HUES6 (cell line): Measurements from ENCODE around the gene DENND1A.
A peak's percentile ranks its signal among the peaks of the same experiment; 100 is the strongest.

Source experiments
- H3K27ac ChIP-seq: 2 replicates; pipeline ENCODE4 v1.7.0; 2013; ENCODE audit warnings: low read depth, mild to moderate bottlenecking, low read length, inconsistent platforms
- H3K27me3 ChIP-seq: 2 replicates; pipeline ENCODE4 v1.6.1; 2013; ENCODE audit warnings: low read length; ENCODE audit not compliant: control insufficient read depth, insufficient read depth
- H3K36me3 ChIP-seq: 2 replicates; pipeline ENCODE4 v1.6.1; 2013; ENCODE audit warnings: low read length; ENCODE audit not compliant: control insufficient read depth, insufficient read depth
- H3K4me1 ChIP-seq: 2 replicates; pipeline ENCODE4 v1.6.1; 2013; ENCODE audit warnings: low read length; ENCODE audit not compliant: control insufficient read depth, insufficient read depth
- H3K4me3 ChIP-seq: 2 replicates; pipeline ENCODE4 v1.5.1; 2013; ENCODE audit warnings: low read depth, low read length
- H3K9ac ChIP-seq: one replicate; pipeline ENCODE4 v1.6.1; 2013; ENCODE audit warnings: mild to moderate bottlenecking, low read length
- H3K9me3 ChIP-seq: 2 replicates; pipeline ENCODE4 v1.6.1; 2013; ENCODE audit warnings: low read depth, low read length; ENCODE audit not compliant: control insufficient read depth, insufficient read depth

Gene DENND1A

DNA sequence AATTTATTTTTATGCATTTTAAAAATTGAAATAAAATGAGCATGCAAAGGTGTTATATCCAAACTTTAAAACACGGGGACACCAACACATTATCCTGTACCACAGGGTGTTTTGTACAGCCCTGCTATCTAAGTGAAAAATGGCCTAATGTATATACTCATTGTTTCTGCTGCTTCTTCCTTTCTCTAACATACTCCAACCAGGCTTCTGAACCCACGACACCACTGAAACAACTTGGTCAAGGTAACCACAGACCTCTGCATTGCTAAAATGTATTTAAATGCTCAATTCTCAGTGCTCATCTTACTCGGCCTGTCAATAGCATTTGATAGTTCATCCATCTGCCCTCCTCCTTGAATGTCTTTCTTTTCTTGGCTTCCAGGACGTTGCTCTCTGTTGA, 48.3 kb downstream of the DENND1A start:
- Histone ChIP-seq H3K27me3 (no peaks in the 10 kb centered on the region), H3K36me3 (no peaks in the 10 kb centered on the region), H3K4me1 (peaks cover 4% of the 10 kb centered on the region; the same call in 1 of the 2 replicates), H3K9me3 (no peaks in the 10 kb centered on the region), H3K4me3 (no peak overlapping the region), H3K9ac (no peak overlapping the region), H3K27ac (no peak overlapping the region)

GRCh38 chr9:123880420-123880819, 49.5 kb downstream of the DENND1A start:
- no peak overlapping the region for H3K9ac ChIP-seq
- H3K27ac ChIP-seq: no peak overlapping the region
- no peaks in the 10 kb centered on the region for H3K9me3 ChIP-seq
- H3K27me3 ChIP-seq: no peaks in the 10 kb centered on the region
- peaks cover 4% of the 10 kb centered on the region; the same call in 1 of the 2 replicates for H3K4me1 ChIP-seq
- no peak overlapping the region for H3K4me3 ChIP-seq
- no peaks in the 10 kb centered on the region for H3K36me3 ChIP-seq

- Histone ChIP-seq H3K9me3 (no peaks in the 10 kb centered on the region), H3K4me3 (no peak overlapping the region), H3K27ac (no peak overlapping the region), H3K9ac (no peak overlapping the region), H3K27me3 (no peaks in the 10 kb centered on the region), H3K4me1 (peaks cover 4% of the 10 kb centered on the region; the same call in 1 of the 2 replicates), H3K36me3 (no peaks in the 10 kb centered on the region)
These were observed 53.2 kb downstream of the DENND1A start for GRCh38 chr9:123876750-123877149.

DNA sequence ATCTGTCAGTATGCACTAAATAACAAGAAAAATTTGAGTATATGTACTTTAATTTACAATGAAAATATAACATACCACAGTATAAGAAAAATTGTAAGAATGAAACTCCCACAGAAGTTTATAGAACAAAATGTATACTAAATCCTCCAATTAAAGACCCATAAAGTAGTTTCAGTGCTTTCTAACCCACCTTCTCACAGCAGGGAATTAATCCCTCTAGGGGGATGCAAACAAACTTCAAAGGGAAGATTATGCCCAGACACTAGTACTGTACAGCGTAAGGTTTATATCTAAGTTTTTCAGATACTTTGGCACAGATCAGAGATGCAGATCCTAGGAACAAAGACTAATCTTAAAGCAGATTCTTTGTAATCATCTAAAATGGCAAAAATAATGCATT, 57.2 kb downstream of the DENND1A start:
- H3K36me3 ChIP-seq: no peaks in the 10 kb centered on the region

GRCh38 chr9:123871781-123872180, 58.1 kb downstream of the DENND1A start:
- no peak overlapping the region for H3K9ac ChIP-seq
- no peaks in the 10 kb centered on the region for H3K27me3 ChIP-seq
- peaks cover 18% of the 10 kb centered on the region for H3K4me1 ChIP-seq
- no peak overlapping the region for H3K4me3 ChIP-seq
- H3K27ac ChIP-seq: no peak overlapping the region
- H3K9me3 ChIP-seq: no peaks in the 10 kb centered on the region
- H3K36me3 ChIP-seq: no peaks in the 10 kb centered on the region

More for the DNA sequence above, 57.2 kb downstream of the DENND1A start:
- H3K9ac ChIP-seq: no peak overlapping the region
- H3K4me3 ChIP-seq: no peak overlapping the region
- H3K9me3 ChIP-seq: no peaks in the 10 kb centered on the region
- no peak overlapping the region for H3K27ac ChIP-seq
- H3K27me3 ChIP-seq: no peaks in the 10 kb centered on the region
- peaks cover 10% of the 10 kb centered on the region for H3K4me1 ChIP-seq

- no peaks in the 10 kb centered on the region for H3K27me3 ChIP-seq
- no peaks in the 10 kb centered on the region for H3K36me3 ChIP-seq
- H3K9me3 ChIP-seq: no peaks in the 10 kb centered on the region
- no peak overlapping the region for H3K9ac ChIP-seq
- H3K4me3 ChIP-seq: no peak overlapping the region
- no peak overlapping the region for H3K27ac ChIP-seq
- H3K4me1 ChIP-seq: peaks cover 47% of the 10 kb centered on the region
These were observed 61.9 kb downstream of the DENND1A start for GRCh38 chr9:123868002-123868401.

GRCh38 chr9:123867034-123867433, 62.9 kb downstream of the DENND1A start:
- no peak overlapping the region for H3K27ac ChIP-seq

GRCh38 chr9:123866497-123866896, 63.4 kb downstream of the DENND1A start:
- Histone ChIP-seq H3K36me3 (no peaks in the 10 kb centered on the region), H3K27me3 (peaks cover 6% of the 10 kb centered on the region; the same call in 1 of the 2 replicates), H3K4me3 (no peak overlapping the region), H3K27ac (no peak overlapping the region), H3K9me3 (no peaks in the 10 kb centered on the region), H3K9ac (no peak overlapping the region), H3K4me1 (peaks cover 58% of the 10 kb centered on the region)

More at GRCh38 chr9:123867034-123867433, 62.9 kb downstream of the DENND1A start:
- H3K9ac ChIP-seq: no peak overlapping the region
- peaks cover 56% of the 10 kb centered on the region for H3K4me1 ChIP-seq
- peaks cover 6% of the 10 kb centered on the region; the same call in 1 of the 2 replicates for H3K27me3 ChIP-seq
- H3K36me3 ChIP-seq: no peaks in the 10 kb centered on the region
- no peak overlapping the region for H3K4me3 ChIP-seq
- no peaks in the 10 kb centered on the region for H3K9me3 ChIP-seq

DNA sequence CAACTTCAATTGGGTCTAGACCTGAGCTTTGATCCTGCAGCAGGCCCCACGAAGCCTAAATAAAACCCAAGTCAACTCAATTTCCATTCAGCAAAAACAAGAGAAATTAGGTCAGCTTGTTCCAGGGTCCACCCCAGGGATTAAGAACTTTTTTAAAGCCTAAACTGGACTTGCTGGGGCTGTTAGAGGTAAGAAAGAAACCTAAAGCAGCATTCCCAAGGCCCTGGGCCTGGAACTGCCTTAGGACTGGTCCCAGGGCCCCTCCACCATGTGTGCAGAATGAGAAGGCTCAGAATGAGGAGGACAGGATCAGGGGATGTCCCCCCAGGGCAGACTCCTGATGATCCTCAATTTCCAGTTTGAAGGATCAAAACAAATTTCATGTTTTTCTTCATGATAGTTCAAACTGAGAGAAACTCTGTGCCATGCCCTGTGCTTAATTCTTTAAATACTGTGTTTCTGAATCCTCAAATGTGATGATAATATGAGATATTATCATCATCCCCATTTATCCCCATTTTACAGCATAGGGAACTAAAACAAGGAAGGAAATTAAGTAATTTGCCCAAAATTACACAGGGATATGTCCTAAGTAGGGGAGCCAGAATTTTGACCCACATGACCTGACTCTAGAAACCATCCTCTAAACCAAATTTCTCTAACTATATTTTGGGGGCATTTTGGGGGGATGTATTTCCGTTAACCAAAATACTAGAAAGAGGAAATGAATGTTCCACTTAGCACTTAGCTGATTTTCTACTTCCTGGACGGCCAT, 64.5 kb downstream of the DENND1A start:
- Histone ChIP-seq H3K4me3 (no peak overlapping the region), H3K36me3 (no peaks in the 10 kb centered on the region), H3K9me3 (no peaks in the 10 kb centered on the region), H3K27ac (no peak overlapping the region), H3K4me1 (peaks cover 69% of the 10 kb centered on the region), H3K27me3 (peaks cover 6% of the 10 kb centered on the region; the same call in 1 of the 2 replicates), H3K9ac (no peak overlapping the region)

DNA sequence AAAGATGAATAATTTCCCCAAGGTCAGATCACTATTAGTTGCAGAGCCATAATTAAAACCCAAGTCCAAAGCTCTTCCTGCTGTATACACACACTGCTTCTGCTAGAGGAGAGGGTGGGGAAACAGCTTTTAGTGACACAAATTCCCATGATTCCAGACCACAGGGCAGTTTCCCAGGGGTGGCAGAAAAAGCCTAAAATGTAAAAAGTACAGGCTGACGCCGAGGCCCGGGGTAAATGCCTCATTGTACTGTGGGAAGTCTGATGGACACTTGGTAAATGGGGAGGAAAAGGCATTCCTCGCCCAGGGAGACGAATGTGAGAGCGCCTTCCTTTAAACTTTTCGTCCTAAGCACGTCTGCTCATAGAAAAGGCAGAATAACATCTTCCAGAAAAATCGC, 65.7 kb downstream of the DENND1A start:
- Histone ChIP-seq H3K9ac (peak overlapping the region; percentile 48), H3K4me3 (no peak overlapping the region; the same call in 1 of the 2 replicates), H3K27ac (peak overlapping the region; percentile 39; the same call in 1 of the 2 replicates)

DNA sequence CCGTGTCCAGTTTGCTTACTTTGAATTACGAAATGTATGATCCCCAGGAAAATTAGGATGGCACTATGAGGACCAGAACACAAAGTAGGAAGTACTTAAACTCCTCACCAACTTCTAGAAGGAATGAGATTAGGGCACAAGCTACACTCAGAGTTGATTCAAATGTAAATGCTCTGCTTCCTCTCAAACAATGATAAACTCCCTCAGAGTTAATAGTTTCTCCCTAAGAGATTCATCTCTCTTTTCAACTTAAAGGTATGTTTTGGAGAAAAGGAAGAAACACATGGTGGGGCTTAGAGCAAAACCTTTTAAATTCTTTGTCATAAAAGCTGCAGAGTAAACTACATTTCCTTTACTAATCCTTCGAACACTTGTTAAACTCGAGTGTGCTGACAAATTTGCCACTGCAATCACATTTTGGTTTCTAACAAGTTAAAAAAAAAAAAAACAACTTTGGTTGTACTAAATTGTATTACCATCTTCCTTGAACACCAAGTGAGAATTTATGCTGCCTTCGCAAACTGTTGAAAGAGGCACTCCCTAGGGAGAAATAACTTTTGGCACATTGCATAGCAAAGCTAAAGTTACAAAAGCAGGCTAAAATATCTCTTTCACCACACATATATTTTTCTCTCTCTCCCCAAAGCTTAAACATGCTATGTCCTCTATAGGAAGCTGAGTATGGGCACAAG, 66.6 kb downstream of the DENND1A start:
- Histone ChIP-seq H3K27ac (peak overlapping the region; percentile 75), H3K36me3 (no peaks in the 10 kb centered on the region), H3K9me3 (no peaks in the 10 kb centered on the region), H3K27me3 (peaks cover 6% of the 10 kb centered on the region; the same call in 1 of the 2 replicates), H3K9ac (peak overlapping the region; percentile 52), H3K4me1 (peaks cover 77% of the 10 kb centered on the region), H3K4me3 (peak overlapping the region; percentile 24)

More for the DNA sequence above, 65.7 kb downstream of the DENND1A start:
- no peaks in the 10 kb centered on the region for H3K36me3 ChIP-seq
- H3K4me1 ChIP-seq: peaks cover 77% of the 10 kb centered on the region
- peaks cover 6% of the 10 kb centered on the region; the same call in 1 of the 2 replicates for H3K27me3 ChIP-seq
- H3K9me3 ChIP-seq: no peaks in the 10 kb centered on the region
